OCI-LY3 (cell line): Measurements from ENCODE around the gene SHROOM1.

Experiments used
- H2AFZ ChIP-seq: fragments of 200-600, 300-600 bp; shearing (Covaris generic); 2 replicates; pipeline ENCODE4 v1.6.0; 2014; ENCODE audit warnings: antibody characterized with exemption, low read depth, low read length
- H3K27ac ChIP-seq: fragments of 200-600, 300-600 bp; sonication (generic); 2 replicates; pipeline ENCODE4 v1.5.1; 2014; ENCODE audit warnings: mild to moderate bottlenecking, low read length, moderate library complexity, mixed read lengths
- H3K27me3 ChIP-seq: fragments of 200-600, 300-600 bp; sonication (generic); 2 replicates; pipeline ENCODE4 v1.6.1; 2014; ENCODE audit warnings: low read depth, low read length, mixed read lengths
- H3K36me3 ChIP-seq: fragments of 200-600, 300-600 bp; sonication (generic); replicated peaks from 2 replicates; pipeline ENCODE3; 2014; ENCODE audit warnings: low read depth, low read length, mixed read lengths
- H3K4me1 ChIP-seq: fragments of 300-600, 200-600 bp; sonication (generic); 2 replicates; pipeline ENCODE4 v1.6.1; 2014; ENCODE audit warnings: low read length, mixed read lengths
- H3K4me2 ChIP-seq: fragments of 200-600, 300-600 bp; sonication (generic); 2 replicates; pipeline ENCODE4 v1.6.1; 2014; ENCODE audit warnings: low read length, mixed read lengths
- H3K4me3 ChIP-seq: fragments of 300-600, 200-600 bp; sonication (generic); 2 replicates; pipeline ENCODE4 v1.5.1; 2014; ENCODE audit warnings: antibody characterized with exemption, mild to moderate bottlenecking, low read length, moderate library complexity
- H3K79me2 ChIP-seq: fragments of 300-600, 200-600 bp; shearing (Covaris generic); 2 replicates; pipeline ENCODE4 v1.6.1; 2014; ENCODE audit warnings: mild to moderate bottlenecking, low read length, mixed read lengths
- H3K9ac ChIP-seq: fragments of 300-600, 200-600 bp; shearing (Covaris generic); 2 replicates; pipeline ENCODE4 v1.6.0; 2014; ENCODE audit warnings: mild to moderate bottlenecking, low read length, moderate library complexity
- H3K9me3 ChIP-seq: fragments of 200-600, 300-600 bp; shearing (Covaris generic); 2 replicates; pipeline ENCODE4 v1.6.1; 2014; ENCODE audit warnings: low read length, mixed read lengths; ENCODE audit not compliant: insufficient read depth
- H4K20me1 ChIP-seq: fragments of 200-600, 300-600 bp; sonication (generic); 2 replicates; pipeline ENCODE4 v1.6.1; 2016; ENCODE audit warnings: low read length, mixed read lengths; ENCODE audit not compliant: insufficient read depth
- CTCF ChIP-seq: fragments of 200-600, 300-600 bp; sonication (generic); IDR thresholded peaks from 2 replicates; pipeline ENCODE4 v1.5.1; 2014; ENCODE audit warnings: antibody characterized with exemption, low read length, low read depth
- EZH2phosphoT487 ChIP-seq: fragments of 200-600 bp; shearing (Covaris generic); IDR thresholded peaks from 2 replicates; pipeline ENCODE4 v1.6.1; 2018; ENCODE audit warnings: antibody characterized with exemption, mixed run types, low read depth

The SHROOM1 gene

GRCh38 chr5:132776131-132776937 lies 54.1 kb downstream of the SHROOM1 start:
- Histone ChIP-seq H3K79me2 (peaks cover 13% of the 10 kb centered on the region), H4K20me1 (no peaks in the 10 kb centered on the region), H3K27ac (no peak overlapping the region), H3K9me3 (no peaks in the 10 kb centered on the region), H3K4me2 (peak overlapping the region; percentile 86), H3K4me3 (peak overlapping the region; percentile 96), H3K36me3 (no peaks in the 10 kb centered on the region), H3K4me1 (no peaks in the 10 kb centered on the region), H3K9ac (peak overlapping the region; percentile 69), H3K27me3 (0 out of 2 replicates have a peak, but pooled peaks cover 5% of the 10 kb centered on the region), H2AFZ (no peak overlapping the region)
- TF ChIP-seq EZH2phosphoT487, result no peak
- TF ChIP-seq CTCF, result no peak

- H3K79me2 ChIP-seq, result peaks cover 13% of the 10 kb centered on the region
- H3K4me2 ChIP-seq, result peak overlapping the region; percentile 86
- H3K27ac ChIP-seq, result no peak overlapping the region
- no peak overlapping the region for H2AFZ ChIP-seq
- TF ChIP-seq EZH2phosphoT487 (no peak), CTCF (no peak)
- 0 out of 2 replicates have a peak, but pooled peaks cover 5% of the 10 kb centered on the region for H3K27me3 ChIP-seq
- no peaks in the 10 kb centered on the region for H3K4me1 ChIP-seq
- peak overlapping the region; percentile 69 for H3K9ac ChIP-seq
- peak overlapping the region; percentile 96 for H3K4me3 ChIP-seq
- H3K9me3 ChIP-seq, result no peaks in the 10 kb centered on the region
- 0 out of 2 replicates have a peak, but pooled peaks cover 3% of the 10 kb centered on the region for H4K20me1 ChIP-seq
- H3K36me3 ChIP-seq, result no peaks in the 10 kb centered on the region
Observed at GRCh38 chr5:132775476-132775961, 54.9 kb downstream of the SHROOM1 start.

- Histone ChIP-seq H3K4me3 (no peak overlapping the region), H3K9me3 (no peaks in the 10 kb centered on the region), H4K20me1 (0 out of 2 replicates have a peak, but pooled peaks cover 4% of the 10 kb centered on the region), H3K36me3 (no peaks in the 10 kb centered on the region), H3K4me1 (no peaks in the 10 kb centered on the region), H3K27me3 (0 out of 2 replicates have a peak, but pooled peaks cover 5% of the 10 kb centered on the region), H3K79me2 (peaks cover 13% of the 10 kb centered on the region), H3K4me2 (no peak overlapping the region), H2AFZ (no peak overlapping the region), H3K27ac (no peak overlapping the region), H3K9ac (no peak overlapping the region)
- TF ChIP-seq EZH2phosphoT487 (no peak), CTCF (no peak)
Observed at GRCh38 chr5:132774896-132775295, 55.6 kb downstream of the SHROOM1 start.

GRCh38 chr5:132774406-132774805 lies 56.0 kb downstream of the SHROOM1 start:
- H3K9me3 ChIP-seq, result no peaks in the 10 kb centered on the region
- H3K4me1 ChIP-seq, result no peaks in the 10 kb centered on the region
- H3K4me2 ChIP-seq, result no peak overlapping the region
- peaks cover 13% of the 10 kb centered on the region for H3K79me2 ChIP-seq
- no peak overlapping the region for H3K27ac ChIP-seq
- no peaks in the 10 kb centered on the region for H3K36me3 ChIP-seq
- H4K20me1 ChIP-seq, result 0 out of 2 replicates have a peak, but pooled peaks cover 4% of the 10 kb centered on the region
- H3K9ac ChIP-seq, result no peak overlapping the region
- H3K27me3 ChIP-seq, result 0 out of 2 replicates have a peak, but pooled peaks cover 5% of the 10 kb centered on the region
- TF ChIP-seq CTCF (no peak), EZH2phosphoT487 (no peak)
- no peak overlapping the region for H3K4me3 ChIP-seq
- no peak overlapping the region for H2AFZ ChIP-seq
